Glutamatergic neuron (in vitro differentiated cells): ENCODE results near the gene MUC5AC. TPM values are rescaled to one million over a fixed set of nuclear protein-coding genes. Genes with fewer than 3 reads are reported as not detected.

Experiments
- DNase-seq: peaks from one replicate; pipeline ENCODE4 v3.0.0; 2022
- H3K27ac Mint-ChIP-seq: one replicate; pipeline ENCODE4 v1.8.0; 2020; ENCODE audit warnings: mild to moderate bottlenecking, mixed read lengths, inconsistent platforms; ENCODE audit not compliant: unreplicated experiment
- H3K27me3 Mint-ChIP-seq: one replicate; pipeline ENCODE4 v1.8.0; 2020; ENCODE audit warnings: mild to moderate bottlenecking, moderate library complexity, mixed read lengths, inconsistent platforms; ENCODE audit not compliant: unreplicated experiment
- H3K36me3 Mint-ChIP-seq: one replicate; pipeline ENCODE4 v1.8.0; 2020; ENCODE audit warnings: mild to moderate bottlenecking, mixed read lengths, inconsistent platforms; ENCODE audit not compliant: unreplicated experiment
- H3K4me1 Mint-ChIP-seq: one replicate; pipeline ENCODE4 v1.8.0; 2020; ENCODE audit warnings: mild to moderate bottlenecking, low read depth, mixed read lengths, inconsistent platforms; ENCODE audit not compliant: unreplicated experiment
- H3K4me3 Mint-ChIP-seq: one replicate; pipeline ENCODE4 v1.8.0; 2020; ENCODE audit warnings: mild to moderate bottlenecking, mixed read lengths, inconsistent platforms; ENCODE audit not compliant: unreplicated experiment
- H3K9me3 Mint-ChIP-seq: one replicate; pipeline ENCODE4 v1.8.0; 2020; ENCODE audit warnings: mild to moderate bottlenecking, moderate library complexity, mixed read lengths, inconsistent platforms; ENCODE audit not compliant: unreplicated experiment
- total RNA-seq: library from RNA; stranded (reverse); fragmentation: NEBNext Ultra II Directional; extraction: Animal tissue kit (Norgen Biotek cat#: 25700); gene quantifications from one replicate; pipeline ENCODE4 v1.2.1, GENCODE V29; 2021; ENCODE audit not compliant: unreplicated experiment
- TF ChIP-seq, protein P1 (sequence below): fragments of 200-600 bp; sonication (generic); IDR thresholded peaks from one replicate; pipeline ENCODE4 v1.5.0; 2021; ENCODE audit not compliant: partially characterized antibody, unreplicated experiment

Gene MUC5AC
- total RNA-seq, 1 donor from 2014 or later = not detected

DNA sequence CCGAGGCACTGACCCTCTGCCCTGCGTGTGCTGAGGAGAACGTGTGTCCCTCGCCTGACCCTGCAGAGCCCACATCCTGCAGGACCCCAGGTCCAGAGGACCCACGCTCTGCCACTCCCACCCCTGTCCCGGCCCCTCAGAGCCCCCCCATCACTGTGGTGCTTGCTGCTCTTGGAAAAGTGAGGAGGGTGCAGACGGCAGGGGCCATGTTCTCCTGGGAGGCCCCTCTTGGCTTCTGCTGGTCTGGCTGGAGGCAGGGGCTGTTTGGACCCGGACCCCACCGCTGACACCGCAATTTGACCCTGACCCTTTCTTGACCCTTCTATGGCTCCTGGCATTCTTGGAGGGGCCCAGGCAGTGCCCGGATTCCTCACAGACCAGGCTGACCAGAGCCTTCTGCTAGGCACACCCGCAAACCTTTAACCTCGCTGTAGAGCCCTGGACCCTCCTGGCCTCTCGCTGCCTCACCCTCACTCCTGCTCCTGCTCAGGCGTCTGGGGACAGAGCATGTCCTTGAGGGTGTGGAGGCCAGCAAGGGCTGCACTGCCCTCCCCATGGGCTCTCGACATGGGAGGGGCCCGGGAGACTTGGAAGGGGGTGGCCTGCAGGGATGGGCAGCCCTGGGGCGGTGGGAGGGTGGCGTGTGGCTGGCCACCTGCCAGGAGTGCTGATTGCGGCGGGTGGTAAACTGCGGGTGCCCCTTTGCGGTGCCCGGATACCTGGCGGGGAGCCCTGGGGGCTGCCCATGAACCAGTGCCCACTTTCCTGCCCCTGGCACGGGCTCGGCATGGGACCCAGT is 37.0 kb upstream of the MUC5AC start:
- Mint-ChIP-seq H3K9me3 (peaks cover 5% of the 10 kb centered on the region), H3K27me3 (peaks cover 19% of the 10 kb centered on the region), H3K27ac (no peak overlapping the region), H3K36me3 (no peaks in the 10 kb centered on the region), H3K4me3 (no peak overlapping the region), H3K4me1 (no peaks in the 10 kb centered on the region)
- no peak for DNase-seq
- TF ChIP-seq, protein P1, sequence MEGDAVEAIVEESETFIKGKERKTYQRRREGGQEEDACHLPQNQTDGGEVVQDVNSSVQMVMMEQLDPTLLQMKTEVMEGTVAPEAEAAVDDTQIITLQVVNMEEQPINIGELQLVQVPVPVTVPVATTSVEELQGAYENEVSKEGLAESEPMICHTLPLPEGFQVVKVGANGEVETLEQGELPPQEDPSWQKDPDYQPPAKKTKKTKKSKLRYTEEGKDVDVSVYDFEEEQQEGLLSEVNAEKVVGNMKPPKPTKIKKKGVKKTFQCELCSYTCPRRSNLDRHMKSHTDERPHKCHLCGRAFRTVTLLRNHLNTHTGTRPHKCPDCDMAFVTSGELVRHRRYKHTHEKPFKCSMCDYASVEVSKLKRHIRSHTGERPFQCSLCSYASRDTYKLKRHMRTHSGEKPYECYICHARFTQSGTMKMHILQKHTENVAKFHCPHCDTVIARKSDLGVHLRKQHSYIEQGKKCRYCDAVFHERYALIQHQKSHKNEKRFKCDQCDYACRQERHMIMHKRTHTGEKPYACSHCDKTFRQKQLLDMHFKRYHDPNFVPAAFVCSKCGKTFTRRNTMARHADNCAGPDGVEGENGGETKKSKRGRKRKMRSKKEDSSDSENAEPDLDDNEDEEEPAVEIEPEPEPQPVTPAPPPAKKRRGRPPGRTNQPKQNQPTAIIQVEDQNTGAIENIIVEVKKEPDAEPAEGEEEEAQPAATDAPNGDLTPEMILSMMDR = no peak

DNA sequence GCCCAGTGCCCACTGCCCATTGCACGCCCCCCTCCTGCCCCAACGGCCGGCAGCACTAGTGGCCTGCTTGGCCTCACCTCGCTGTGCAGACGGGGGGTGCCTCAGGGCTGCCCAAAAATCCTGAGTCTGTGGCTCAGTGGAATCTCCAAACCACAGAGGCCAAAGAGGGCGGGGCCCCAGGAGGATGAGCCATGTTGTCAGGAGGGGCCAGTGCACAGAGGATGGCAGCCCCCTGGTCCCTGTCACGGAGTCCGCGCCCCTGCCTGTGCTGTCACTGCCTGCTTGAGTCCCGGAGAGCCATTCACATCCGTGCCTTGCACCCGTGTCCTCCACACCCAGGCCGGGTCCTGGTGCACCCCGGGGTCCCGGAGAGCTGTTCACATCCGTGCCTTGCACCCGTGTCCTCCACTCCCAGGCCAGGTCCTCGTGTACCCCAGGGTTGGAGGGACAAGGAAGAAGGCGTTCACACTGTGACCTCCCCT is 36.4 kb upstream of the MUC5AC start:
- DNase-seq = no peak
- Mint-ChIP-seq H3K36me3 (no peaks in the 10 kb centered on the region), H3K27ac (no peak overlapping the region), H3K4me1 (no peaks in the 10 kb centered on the region), H3K4me3 (no peak overlapping the region), H3K27me3 (peaks cover 19% of the 10 kb centered on the region), H3K9me3 (peaks cover 5% of the 10 kb centered on the region)
- TF ChIP-seq, protein P1 = no peak

DNA sequence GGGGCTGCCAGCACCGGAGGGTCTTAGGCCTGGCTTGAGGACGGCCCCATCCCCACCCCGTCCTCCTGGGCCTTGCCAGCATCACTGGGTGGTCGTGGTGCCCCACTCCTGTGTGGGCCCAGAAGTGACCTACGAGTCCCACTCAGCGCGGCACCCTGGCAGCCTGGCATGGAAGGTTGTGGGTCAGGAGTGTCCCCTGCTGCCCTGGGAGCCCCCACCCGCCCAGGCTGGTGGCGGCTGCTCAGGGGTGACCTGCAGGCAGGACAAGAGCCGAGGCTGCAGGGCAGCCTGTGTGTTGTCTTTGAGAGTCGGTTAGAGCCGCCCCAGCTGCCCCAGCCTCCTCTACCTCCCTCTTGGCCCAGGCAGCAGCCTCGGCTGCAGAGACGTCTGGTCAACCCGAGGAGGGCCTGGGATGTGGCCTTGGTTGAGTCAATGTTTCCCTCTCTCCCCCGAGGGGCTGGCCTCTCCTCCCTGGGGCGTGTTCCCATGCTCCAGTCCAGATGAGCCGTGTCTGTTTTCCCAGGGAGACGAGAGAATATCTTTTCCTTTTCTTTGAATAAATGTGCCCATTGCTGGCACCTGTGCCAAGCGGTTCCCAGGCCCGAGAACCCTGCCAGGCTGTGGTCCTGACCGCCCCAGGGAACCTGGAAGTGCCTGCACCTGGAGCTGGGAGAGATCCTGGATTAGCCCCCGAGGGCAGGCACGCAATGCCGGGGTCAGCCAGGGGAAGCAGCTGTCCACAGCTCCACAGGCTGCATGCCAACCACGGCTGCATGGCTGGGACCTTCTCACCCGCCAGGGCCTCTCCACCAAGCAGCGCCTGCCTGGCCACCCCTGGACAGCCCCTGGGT is 35.7 kb upstream of the MUC5AC start:
- Mint-ChIP-seq H3K36me3 (no peaks in the 10 kb centered on the region), H3K27ac (no peak overlapping the region), H3K4me3 (no peak overlapping the region), H3K27me3 (peaks cover 19% of the 10 kb centered on the region), H3K9me3 (peaks cover 5% of the 10 kb centered on the region), H3K4me1 (no peaks in the 10 kb centered on the region)
- no peak for DNase-seq
- TF ChIP-seq, protein P1 = no peak

DNA sequence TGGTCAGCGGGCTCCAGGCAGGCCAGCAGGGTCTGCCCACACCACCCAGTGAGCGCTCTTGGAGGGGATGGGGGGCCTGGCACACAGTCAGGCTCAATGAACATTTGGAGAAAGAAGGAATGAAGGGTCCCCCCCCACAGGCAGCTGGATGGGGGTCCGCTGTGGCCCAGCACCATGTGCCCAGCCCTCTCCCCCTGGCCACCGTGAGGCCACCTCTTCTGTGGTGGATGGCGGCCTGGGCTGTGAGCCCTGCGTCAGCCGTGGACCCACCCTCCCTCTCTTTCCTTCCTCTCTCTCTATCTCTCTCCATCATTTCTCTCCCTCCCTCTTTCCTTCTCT is 35.1 kb upstream of the MUC5AC start:
- Mint-ChIP-seq H3K4me1 (no peaks in the 10 kb centered on the region), H3K27me3 (peaks cover 21% of the 10 kb centered on the region), H3K36me3 (no peaks in the 10 kb centered on the region), H3K27ac (no peak overlapping the region), H3K4me3 (no peak overlapping the region), H3K9me3 (peaks cover 5% of the 10 kb centered on the region)
- no peak for DNase-seq
- TF ChIP-seq, protein P1 = no peak
